ENCODE results near the gene TRMT1L. TPM values are rescaled to one million over a fixed set of nuclear protein-coding genes. Genes with fewer than 3 reads are reported as not detected.

The TRMT1L gene
- total RNA-seq, 1 experiment from 2014 or later: 24.3 TPM

DNA sequence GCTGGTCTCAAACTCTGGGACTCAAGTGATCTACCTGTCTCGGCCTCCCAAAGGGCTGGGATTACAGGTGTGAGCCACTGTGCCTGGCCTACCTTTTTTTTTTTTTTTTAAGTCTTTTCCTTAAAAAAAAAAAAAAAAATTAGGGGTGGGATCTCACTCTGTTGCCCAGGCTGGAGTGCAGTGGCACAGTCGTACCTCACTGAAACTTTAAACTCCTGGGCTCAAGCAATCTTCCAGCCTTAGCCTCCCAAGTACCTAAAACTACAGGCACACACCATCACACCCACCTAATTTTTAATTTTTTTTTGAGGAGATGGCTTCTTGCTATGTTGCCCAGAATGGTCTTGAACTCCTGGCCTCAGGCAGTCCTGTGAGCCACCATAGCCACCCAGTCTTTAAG, 72.9 kb downstream of the TRMT1L start:
- CTCF ChIA-PET: no interaction called here
- DNase-seq (ENCODE audit: low spot score): no peak

DNA sequence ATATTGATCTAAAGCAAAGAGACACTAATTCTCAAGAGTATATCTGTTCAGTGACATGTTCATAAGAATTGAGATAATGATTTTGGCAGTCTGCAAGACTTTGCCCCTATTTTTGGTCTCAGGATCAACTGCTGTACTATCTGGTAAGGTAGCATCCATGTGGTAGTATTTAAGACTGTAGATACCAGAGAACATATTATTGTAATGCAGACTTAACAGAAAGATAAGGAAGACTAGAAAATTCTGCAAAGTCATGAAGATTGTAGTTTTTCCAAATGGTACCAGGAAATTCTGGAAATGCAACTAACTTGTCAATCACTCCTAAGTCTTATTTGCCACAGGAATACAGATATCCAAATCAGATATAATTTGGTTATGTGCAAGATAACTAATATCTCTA, 76.3 kb downstream of the TRMT1L start:
- intact Hi-C loops (cut with micrococcal nuclease; ENCODE audit: unreplicated experiment): no loop called here
- Histone ChIP-seq H3K27me3 (replicated peaks; ENCODE audit: insufficient read depth, low read depth, low read length, poor library complexity) (no peaks in the 10 kb centered on the region), H3K4me1 (ENCODE audit: insufficient read depth, low read length, poor library complexity, severe bottlenecking) (no peaks in the 10 kb centered on the region), H3K36me3 (ENCODE audit: insufficient read depth, low read length, poor library complexity, severe bottlenecking) (no peaks in the 10 kb centered on the region), H3K4me3 (ENCODE audit: low read depth, low read length, poor library complexity, severe bottlenecking) (no peak overlapping the region), H3K9me3 (ENCODE audit: low read depth, low read length, poor library complexity, severe bottlenecking) (no peaks in the 10 kb centered on the region), H3K27ac (ENCODE audit: low read depth, low read length, poor library complexity, severe bottlenecking) (no peak overlapping the region)
- BruUV-seq (replicated peaks): no TSS peak
- TF ChIP-seq, protein P1, sequence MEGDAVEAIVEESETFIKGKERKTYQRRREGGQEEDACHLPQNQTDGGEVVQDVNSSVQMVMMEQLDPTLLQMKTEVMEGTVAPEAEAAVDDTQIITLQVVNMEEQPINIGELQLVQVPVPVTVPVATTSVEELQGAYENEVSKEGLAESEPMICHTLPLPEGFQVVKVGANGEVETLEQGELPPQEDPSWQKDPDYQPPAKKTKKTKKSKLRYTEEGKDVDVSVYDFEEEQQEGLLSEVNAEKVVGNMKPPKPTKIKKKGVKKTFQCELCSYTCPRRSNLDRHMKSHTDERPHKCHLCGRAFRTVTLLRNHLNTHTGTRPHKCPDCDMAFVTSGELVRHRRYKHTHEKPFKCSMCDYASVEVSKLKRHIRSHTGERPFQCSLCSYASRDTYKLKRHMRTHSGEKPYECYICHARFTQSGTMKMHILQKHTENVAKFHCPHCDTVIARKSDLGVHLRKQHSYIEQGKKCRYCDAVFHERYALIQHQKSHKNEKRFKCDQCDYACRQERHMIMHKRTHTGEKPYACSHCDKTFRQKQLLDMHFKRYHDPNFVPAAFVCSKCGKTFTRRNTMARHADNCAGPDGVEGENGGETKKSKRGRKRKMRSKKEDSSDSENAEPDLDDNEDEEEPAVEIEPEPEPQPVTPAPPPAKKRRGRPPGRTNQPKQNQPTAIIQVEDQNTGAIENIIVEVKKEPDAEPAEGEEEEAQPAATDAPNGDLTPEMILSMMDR (conservative IDR thresholded peaks at IDR 0.05; ENCODE audit: low read depth, low read length): no peak
- no peak for TF ChIP-seq EZH2 (IDR thresholded peaks at IDR 0.05; ENCODE audit: borderline replicate concordance, low read depth, low read length, poor library complexity, severe bottlenecking)
- CTCF ChIA-PET: no interaction called here
- DNase-seq (ENCODE audit: low spot score): no peak
- POLR2A ChIA-PET (ENCODE audit: low non-redundant PET): no interaction called here

More for the DNA sequence above, 72.9 kb downstream of the TRMT1L start:
- intact Hi-C loops (cut with micrococcal nuclease; ENCODE audit: unreplicated experiment): no loop called here
- Histone ChIP-seq H3K36me3 (ENCODE audit: insufficient read depth, low read length, poor library complexity, severe bottlenecking) (peaks cover 15% of the 10 kb centered on the region), H3K27ac (ENCODE audit: low read depth, low read length, poor library complexity, severe bottlenecking) (no peak overlapping the region), H3K9me3 (ENCODE audit: low read depth, low read length, poor library complexity, severe bottlenecking) (no peaks in the 10 kb centered on the region), H3K4me1 (ENCODE audit: insufficient read depth, low read length, poor library complexity, severe bottlenecking) (peaks cover 13% of the 10 kb centered on the region), H3K27me3 (replicated peaks; ENCODE audit: insufficient read depth, low read depth, low read length, poor library complexity) (no peaks in the 10 kb centered on the region), H3K4me3 (ENCODE audit: low read depth, low read length, poor library complexity, severe bottlenecking) (no peak overlapping the region)
- no TSS peak for BruUV-seq (replicated peaks)
- POLR2A ChIA-PET (ENCODE audit: low non-redundant PET): no interaction called here
- TF ChIP-seq, protein P1 (conservative IDR thresholded peaks at IDR 0.05; ENCODE audit: low read depth, low read length): no peak
- TF ChIP-seq EZH2 (IDR thresholded peaks at IDR 0.05; ENCODE audit: borderline replicate concordance, low read depth, low read length, poor library complexity, severe bottlenecking): no peak

DNA sequence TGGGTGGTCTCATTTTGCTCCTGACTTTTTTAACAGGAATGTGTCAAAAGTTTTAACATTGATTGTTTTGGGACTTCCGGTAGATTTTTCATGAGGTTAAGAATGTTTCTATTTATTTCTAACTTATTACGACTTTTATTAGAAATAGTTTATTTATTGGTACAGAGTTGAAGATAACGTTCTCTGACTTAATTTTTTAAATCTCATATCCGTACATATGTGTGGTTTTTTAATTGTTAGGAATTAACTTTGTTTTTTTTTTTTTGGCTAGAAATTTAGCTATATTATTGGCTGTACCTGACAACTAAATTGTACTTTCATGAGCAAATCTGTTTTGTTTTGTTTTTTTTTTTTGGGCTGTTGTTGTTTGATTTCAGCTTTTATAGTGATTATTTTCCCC, 79.4 kb downstream of the TRMT1L start:
- Histone ChIP-seq H3K4me1 (ENCODE audit: insufficient read depth, low read length, poor library complexity, severe bottlenecking) (peaks cover 3% of the 10 kb centered on the region), H3K9me3 (ENCODE audit: low read depth, low read length, poor library complexity, severe bottlenecking) (no peaks in the 10 kb centered on the region), H3K4me3 (ENCODE audit: low read depth, low read length, poor library complexity, severe bottlenecking) (no peak overlapping the region), H3K36me3 (ENCODE audit: insufficient read depth, low read length, poor library complexity, severe bottlenecking) (no peaks in the 10 kb centered on the region), H3K27ac (ENCODE audit: low read depth, low read length, poor library complexity, severe bottlenecking) (no peak overlapping the region), H3K27me3 (replicated peaks; ENCODE audit: insufficient read depth, low read depth, low read length, poor library complexity) (no peaks in the 10 kb centered on the region)
- CTCF ChIA-PET: no interaction called here
- no peak for TF ChIP-seq EZH2 (IDR thresholded peaks at IDR 0.05; ENCODE audit: borderline replicate concordance, low read depth, low read length, poor library complexity, severe bottlenecking)
- TF ChIP-seq, protein P1 (conservative IDR thresholded peaks at IDR 0.05; ENCODE audit: low read depth, low read length): no peak
- POLR2A ChIA-PET (ENCODE audit: low non-redundant PET): no interaction called here
- no TSS peak for BruUV-seq (replicated peaks)
- intact Hi-C loops (cut with micrococcal nuclease; ENCODE audit: unreplicated experiment): no loop called here
- no peak for DNase-seq (ENCODE audit: low spot score)

Measured in A673 (cell line).